Keratinocyte (primary cell): ENCODE results near the gene FAF2. TPM values are rescaled to one million over a fixed set of nuclear protein-coding genes. Genes with fewer than 3 reads are reported as not detected.
A peak's percentile ranks its signal among the peaks of the same experiment; 100 is the strongest.

Experiments
- DNase-seq: peaks from one replicate; pipeline ENCODE4 v3.0.0-alpha.2; 2011; ENCODE audit warnings: low read depth, missing footprints, low spot score
- FAIRE-seq: peaks from 2 replicates; lab custom pipeline; 2011; peaks lifted over from hg19 to GRCh38; lab: Jason Lieb, UNC
- H2AFZ ChIP-seq: 2 replicates; pipeline ENCODE4 v1.6.0; 2012; ENCODE audit warnings: low read length, control low read depth, inconsistent platforms; ENCODE audit not compliant: control insufficient read depth
- H3K27ac ChIP-seq: 2 replicates; pipeline ENCODE4 v1.5.1; 2011; ENCODE audit warnings: low read length; ENCODE audit not compliant: control insufficient read depth, insufficient read depth
- H3K27me3 ChIP-seq: 3 replicates; pipeline ENCODE4 v1.6.0; 2011; ENCODE audit warnings: low read length; ENCODE audit not compliant: control insufficient read depth, insufficient read depth; ENCODE audit errors: extremely low read depth
- H3K36me3 ChIP-seq, 2 experiments: 2 replicates in 1 of 2; 3 replicates in 1 of 2; pipeline ENCODE4 v1.5.1; 2011; ENCODE audit warnings: low read length in 2 of 2, mild to moderate bottlenecking in 1 of 2; ENCODE audit not compliant: control insufficient read depth in 2 of 2, insufficient read depth in 2 of 2; ENCODE audit errors: extremely low read depth in 1 of 2
- H3K4me1 ChIP-seq: 3 replicates; pipeline ENCODE4 v1.5.1; 2011; ENCODE audit warnings: low read length; ENCODE audit not compliant: control insufficient read depth, insufficient read depth; ENCODE audit errors: extremely low read depth
- H3K4me2 ChIP-seq: 3 replicates; pipeline ENCODE4 v1.6.0; 2011; ENCODE audit warnings: low read depth, low read length; ENCODE audit not compliant: control insufficient read depth, insufficient read depth; ENCODE audit errors: extremely low read depth
- H3K4me3 ChIP-seq, 3 experiments: fragments of 200-600 bp in 1 of 3; sonication (generic) in 1 of 3; 2 replicates in 2 of 3; 3 replicates in 1 of 3; pipeline ENCODE4 v1.5.1; 2011 to 2016; ENCODE audit warnings: low read length in 3 of 3, mild to moderate bottlenecking in 3 of 3, control low read depth in 2 of 3, inconsistent platforms in 1 of 3, low read depth in 1 of 3, mixed read lengths in 1 of 3, mixed run types in 1 of 3, moderate library complexity in 1 of 3; ENCODE audit not compliant: control insufficient read depth in 2 of 3, insufficient read depth in 2 of 3; ENCODE audit errors: extremely low read depth in 1 of 3
- H3K79me2 ChIP-seq: 2 replicates; pipeline ENCODE4 v1.6.0; 2012; ENCODE audit warnings: low read length; ENCODE audit not compliant: control insufficient read depth, insufficient read depth
- H3K9ac ChIP-seq: 3 replicates; pipeline ENCODE4 v1.6.0; 2011; ENCODE audit warnings: low read length; ENCODE audit not compliant: control insufficient read depth, insufficient read depth; ENCODE audit errors: extremely low read depth
- H3K9me1 ChIP-seq: 3 replicates; pipeline ENCODE4 v1.6.0; 2011; ENCODE audit warnings: low read length; ENCODE audit not compliant: control insufficient read depth, insufficient read depth; ENCODE audit errors: extremely low read depth
- H3K9me3 ChIP-seq: 2 replicates; pipeline ENCODE4 v1.5.1; 2012; ENCODE audit warnings: low read depth, low read length; ENCODE audit not compliant: control insufficient read depth
- H4K20me1 ChIP-seq: 3 replicates; pipeline ENCODE4 v1.6.0; 2011; ENCODE audit warnings: low read length; ENCODE audit not compliant: control insufficient read depth, insufficient read depth; ENCODE audit errors: extremely low read depth
- EZH2 ChIP-seq: IDR thresholded peaks from one replicate; pipeline ENCODE4 v1.6.1; 2012; ENCODE audit warnings: inconsistent platforms, mild to moderate bottlenecking, low read length, moderate library complexity
- dilution Hi-C: fragments of 300-500 bp; cut with MboI; formaldehyde crosslinking; loops from one replicate; pipeline ENCODE4 v1.7.0; 2020; ENCODE audit warnings: low sequenced_read_pairs; ENCODE audit not compliant: extremely low pct_ligation_motif_present
- polyA plus RNA-seq, 5 experiments: library from polyadenylated mRNA; depleted of rRNA in 3 of 5; stranded (reverse) in 3 of 5; stranded (forward) in 1 of 5; unstranded in 1 of 5; fragments of >200 nt; gene quantifications; 1 replicate in 1 of 5; 2 replicates in 3 of 5; 3 replicates in 1 of 5; pipeline versions ENCODE4 v1.2.1 to v1.2.3, GENCODE V29; 2011 to 2012; ENCODE audit warnings: missing spikeins in 2 of 5, low read depth in 1 of 5, low replicate concordance in 1 of 5
- TF ChIP-seq, protein P1 (sequence below), 3 experiments: IDR thresholded peaks in 1 of 3; conservative IDR thresholded peaks in 1 of 3; optimal IDR thresholded peaks in 1 of 3; 2 replicates in 2 of 3; 3 replicates in 1 of 3; pipeline versions ENCODE3 to v1.5.1; 2011; ENCODE audit warnings: low read length in 3 of 3, mild to moderate bottlenecking in 3 of 3, moderate library complexity in 2 of 3, control low read depth in 1 of 3, inconsistent platforms in 1 of 3; ENCODE audit not compliant: insufficient read depth in 2 of 3; ENCODE audit errors: extremely low read depth in 1 of 3

Gene FAF2
- polyA plus RNA-seq, 1 donor (not counting 4 experiments of a cell fraction or from before 2014, with no cell fraction given) = 52.9 TPM

DNA sequence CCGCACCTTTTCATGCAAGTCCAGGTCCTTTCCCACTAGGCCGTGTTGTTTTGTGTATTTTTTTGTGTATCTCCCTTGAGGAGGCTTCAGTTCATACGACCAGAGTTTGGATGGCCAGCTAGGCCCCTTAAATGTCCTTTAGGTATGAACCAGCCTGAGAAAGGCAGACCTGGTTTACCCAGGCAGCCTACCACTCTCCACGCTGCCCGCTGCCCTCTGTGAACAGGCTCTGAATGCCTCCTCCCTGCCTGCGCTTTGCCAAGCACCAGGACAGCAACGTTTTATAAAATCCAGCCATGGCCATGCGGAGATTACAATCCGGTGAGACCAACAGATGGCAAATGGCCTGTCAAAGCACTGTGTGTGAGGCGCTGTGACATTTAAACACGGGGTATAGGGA, 31.2 kb upstream of the FAF2 start:
- FAIRE-seq (no peak), DNase-seq (no peak)
- dilution Hi-C loops = no loop called here
- Histone ChIP-seq H3K4me2 (peak overlapping the region; percentile 42), H4K20me1 (no peaks in the 10 kb centered on the region), H3K9ac (peak overlapping the region; percentile 59), H3K27me3 (no peaks in the 10 kb centered on the region), H3K27ac (peak overlapping the region; percentile 70), H3K4me1 (peaks cover 52% of the 10 kb centered on the region), H3K4me3 (no peak overlapping the region), H3K79me2 (peaks cover 39% of the 10 kb centered on the region), H3K9me1 (no peaks in the 10 kb centered on the region), H3K36me3 (peaks cover 1 to 2% of the 10 kb centered on the region in 2 experiments), H3K9me3 (no peaks in the 10 kb centered on the region), H2AFZ (peak overlapping the region; percentile 35)
- TF ChIP-seq EZH2 = no peak
- TF ChIP-seq, protein P1, sequence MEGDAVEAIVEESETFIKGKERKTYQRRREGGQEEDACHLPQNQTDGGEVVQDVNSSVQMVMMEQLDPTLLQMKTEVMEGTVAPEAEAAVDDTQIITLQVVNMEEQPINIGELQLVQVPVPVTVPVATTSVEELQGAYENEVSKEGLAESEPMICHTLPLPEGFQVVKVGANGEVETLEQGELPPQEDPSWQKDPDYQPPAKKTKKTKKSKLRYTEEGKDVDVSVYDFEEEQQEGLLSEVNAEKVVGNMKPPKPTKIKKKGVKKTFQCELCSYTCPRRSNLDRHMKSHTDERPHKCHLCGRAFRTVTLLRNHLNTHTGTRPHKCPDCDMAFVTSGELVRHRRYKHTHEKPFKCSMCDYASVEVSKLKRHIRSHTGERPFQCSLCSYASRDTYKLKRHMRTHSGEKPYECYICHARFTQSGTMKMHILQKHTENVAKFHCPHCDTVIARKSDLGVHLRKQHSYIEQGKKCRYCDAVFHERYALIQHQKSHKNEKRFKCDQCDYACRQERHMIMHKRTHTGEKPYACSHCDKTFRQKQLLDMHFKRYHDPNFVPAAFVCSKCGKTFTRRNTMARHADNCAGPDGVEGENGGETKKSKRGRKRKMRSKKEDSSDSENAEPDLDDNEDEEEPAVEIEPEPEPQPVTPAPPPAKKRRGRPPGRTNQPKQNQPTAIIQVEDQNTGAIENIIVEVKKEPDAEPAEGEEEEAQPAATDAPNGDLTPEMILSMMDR (optimal IDR thresholded peaks at IDR 0.05 in 1 of 3, IDR thresholded peaks at IDR 0.05 in 1 of 3, conservative IDR thresholded peaks at IDR 0.05 in 1 of 3; ENCODE audit: extremely low read depth in 1 of 3, insufficient read depth in 2 of 3, low read length in 3 of 3) = no peak

DNA sequence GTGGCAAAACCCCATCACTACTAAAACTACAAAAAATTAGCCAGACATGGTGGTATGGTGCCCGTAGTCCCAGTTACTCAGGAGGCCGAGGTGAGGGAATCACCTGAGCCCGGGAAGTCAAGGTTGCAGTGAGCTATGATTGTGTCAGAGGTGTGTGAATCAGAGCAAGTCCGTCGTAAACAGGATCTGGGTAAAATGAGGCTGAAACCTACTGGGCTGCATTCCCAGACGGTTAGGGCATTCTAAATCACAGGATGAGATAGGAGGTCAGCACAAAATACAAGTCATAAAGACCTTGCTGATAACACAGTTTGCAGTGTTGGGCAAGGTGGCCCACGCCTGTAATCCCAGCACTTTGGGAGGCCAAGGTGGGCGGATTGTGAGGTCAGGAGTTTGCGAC, 29.9 kb upstream of the FAF2 start:
- Histone ChIP-seq H4K20me1 (no peaks in the 10 kb centered on the region), H3K9me1 (no peaks in the 10 kb centered on the region), H3K27ac (peak overlapping the region; percentile 77), H3K4me3 (no peak overlapping the region), H3K9ac (peak overlapping the region; percentile 53), H3K4me2 (peak overlapping the region; percentile 27), H3K36me3 (no peaks in the 10 kb centered on the region), H3K27me3 (no peaks in the 10 kb centered on the region), H3K79me2 (peaks cover 29% of the 10 kb centered on the region), H3K4me1 (peaks cover 39% of the 10 kb centered on the region), H2AFZ (no peak overlapping the region), H3K9me3 (no peaks in the 10 kb centered on the region)
- FAIRE-seq (no peak), DNase-seq (no peak)
- TF ChIP-seq EZH2 = no peak
- TF ChIP-seq, protein P1 (optimal IDR thresholded peaks at IDR 0.05 in 1 of 3, IDR thresholded peaks at IDR 0.05 in 1 of 3, conservative IDR thresholded peaks at IDR 0.05 in 1 of 3; ENCODE audit: extremely low read depth in 1 of 3, insufficient read depth in 2 of 3, low read length in 3 of 3) = no peak
- dilution Hi-C loops = no loop called here
